HG03457 (cell line): ENCODE results near the gene PNCK.

ENCODE experiments used
- ATAC-seq: cut with Tn5 transposase; IDR thresholded peaks from one replicate; pipeline ENCODE4 v1.9.1; 2021; ENCODE audit warnings: moderate number of reproducible peaks; ENCODE audit not compliant: unreplicated experiment

Gene PNCK

DNA sequence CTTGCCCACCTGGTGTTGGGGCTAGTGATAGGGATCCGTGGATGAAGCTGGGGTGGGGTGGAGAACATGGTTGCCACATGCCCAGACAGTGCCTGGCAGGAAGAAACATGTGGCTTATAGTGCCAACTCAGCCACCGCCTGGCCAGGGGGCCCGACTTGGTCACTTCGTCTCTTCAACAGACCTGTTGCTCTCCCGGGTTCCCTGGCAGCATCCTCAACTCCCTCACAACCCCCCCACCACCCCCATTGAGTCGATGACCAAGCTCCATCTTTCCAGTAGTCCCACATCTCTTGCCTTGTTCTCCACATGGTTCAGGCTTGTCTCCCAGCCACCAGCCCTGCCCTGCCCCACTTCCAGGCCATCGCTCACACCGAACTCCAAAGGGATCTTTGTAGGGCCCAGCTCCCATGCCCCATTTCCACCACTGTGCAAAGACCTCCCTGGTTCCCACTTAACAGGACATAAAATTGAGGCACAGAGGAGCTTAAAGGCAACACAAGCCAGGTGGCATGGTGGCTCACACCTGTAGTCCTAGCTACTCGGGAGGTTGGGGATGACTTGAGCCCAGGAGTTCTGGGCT lies 7.8 kb downstream of the PNCK start:
- ATAC-seq, result no peak

DNA sequence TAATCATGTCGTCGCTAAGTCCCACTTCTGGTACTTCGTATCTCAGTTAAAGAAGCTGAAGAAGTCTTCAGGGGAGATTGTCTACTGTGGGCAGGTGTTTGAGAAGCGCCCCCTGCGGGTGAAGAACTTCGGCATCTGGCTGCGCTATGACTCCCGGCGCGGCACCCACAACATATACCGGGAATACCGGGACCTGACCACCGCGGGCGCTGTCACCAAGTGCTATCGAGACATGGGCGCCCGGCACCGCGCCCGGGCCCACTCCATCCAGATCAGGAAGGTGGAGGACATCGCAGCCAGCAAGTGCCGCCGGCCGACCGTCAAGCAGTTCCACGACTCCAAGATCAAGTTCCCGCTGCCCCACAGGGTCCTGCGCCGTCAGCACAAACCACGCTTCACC lies 11.3 kb downstream of the PNCK start:
- no peak for ATAC-seq

DNA sequence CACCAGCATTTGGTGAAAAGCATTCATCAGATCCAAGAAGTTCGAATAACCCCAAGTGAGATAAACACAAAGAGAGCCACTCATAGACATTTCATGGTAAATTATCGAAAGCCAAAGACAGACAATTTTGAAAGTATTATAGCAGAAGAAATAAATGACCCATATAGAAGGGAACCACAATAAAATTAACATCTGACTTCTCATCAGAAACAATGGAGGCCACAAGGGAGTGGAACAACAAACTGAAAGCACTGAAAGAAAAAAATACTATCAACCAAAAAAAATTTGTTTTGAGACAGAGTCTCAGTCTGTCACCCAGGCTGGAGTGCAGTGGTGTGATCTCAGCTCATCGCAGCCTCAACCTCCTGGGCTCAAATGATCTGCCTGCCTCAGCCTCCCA lies 14.3 kb downstream of the PNCK start:
- no peak for ATAC-seq

DNA sequence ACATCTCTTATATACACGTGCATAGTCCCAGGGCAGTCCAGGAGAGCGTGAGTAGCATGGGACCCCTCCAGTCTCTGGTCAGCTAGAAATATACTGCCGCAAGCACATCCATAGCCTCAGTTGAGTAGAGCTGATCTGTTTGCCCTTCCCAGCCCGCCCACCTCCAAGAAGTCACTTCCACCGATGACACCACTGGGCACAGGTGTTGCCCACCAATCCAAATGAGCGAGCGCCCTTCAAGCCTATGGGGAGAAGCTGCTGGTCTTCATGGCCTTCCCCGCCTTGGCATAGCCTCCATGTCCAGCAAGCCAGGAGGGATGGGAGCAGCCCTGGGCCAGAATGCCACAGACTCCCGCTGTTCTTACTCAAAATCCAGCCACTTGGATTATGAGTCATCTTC lies 16.5 kb downstream of the PNCK start:
- ATAC-seq, result no peak

DNA sequence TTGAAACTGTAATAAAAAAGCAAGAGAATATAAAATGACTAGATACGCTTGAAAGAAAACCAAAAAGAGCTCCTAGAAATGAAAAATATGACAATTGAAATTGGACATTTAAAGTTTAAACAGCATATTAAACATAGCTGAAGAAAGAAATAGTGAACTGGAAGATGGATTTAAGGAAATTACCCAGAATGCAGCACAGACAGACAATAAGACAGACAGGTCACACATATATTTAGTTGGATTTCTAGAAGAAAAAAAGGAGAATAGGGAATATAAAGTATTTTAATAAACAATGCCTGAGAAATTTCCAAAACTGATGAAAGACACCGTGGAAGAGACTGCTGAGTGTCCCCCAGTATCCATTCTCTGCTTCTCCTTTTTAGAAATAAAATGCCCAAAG lies 20.1 kb downstream of the PNCK start:
- no peak for ATAC-seq

DNA sequence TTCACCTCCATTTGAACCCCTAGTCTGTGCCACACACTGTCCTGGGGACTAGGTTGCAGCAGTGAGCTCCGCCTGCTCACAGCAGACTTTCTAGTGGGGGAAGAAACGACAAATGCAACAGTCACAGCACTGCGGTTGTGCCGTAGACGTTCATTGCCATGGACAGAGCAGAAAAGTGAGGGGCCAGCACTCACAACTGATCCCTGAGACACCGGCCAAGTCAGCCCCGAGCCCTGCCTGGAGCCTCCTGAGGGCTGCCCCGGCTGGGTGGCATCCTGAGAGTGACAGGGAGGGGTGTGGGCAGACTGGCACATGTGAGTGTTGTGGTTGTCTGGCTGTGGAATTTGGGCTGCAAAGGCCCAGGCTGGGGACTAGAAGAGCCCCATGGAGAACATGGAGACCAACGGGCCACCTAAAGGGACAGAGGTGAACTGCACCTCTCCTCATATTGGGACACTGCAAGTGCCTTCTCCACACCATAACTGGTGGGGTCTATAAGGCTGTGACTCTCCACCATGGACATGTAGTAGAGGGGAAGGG lies 22.0 kb downstream of the PNCK start:
- ATAC-seq, result no peak

DNA sequence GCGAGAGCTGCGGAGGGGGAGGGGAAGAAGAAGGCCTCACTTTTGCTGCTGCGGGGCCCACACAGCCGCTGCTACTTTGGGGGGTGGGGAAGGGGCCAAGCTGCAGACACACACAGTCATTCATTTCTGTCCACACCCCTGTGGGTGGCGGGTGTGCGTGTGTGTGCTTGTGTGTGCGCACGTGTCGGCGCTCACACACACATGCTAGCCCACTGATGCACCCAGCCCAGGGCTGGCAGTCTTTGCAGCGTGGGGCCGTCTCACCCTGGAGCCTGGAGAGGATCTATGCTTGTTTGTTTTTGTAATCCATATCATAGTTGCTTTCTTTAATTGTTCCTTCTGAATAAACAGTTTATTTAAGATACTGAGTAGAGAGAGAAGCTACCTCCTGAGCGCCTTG lies 22.7 kb downstream of the PNCK start:
- no peak for ATAC-seq

DNA sequence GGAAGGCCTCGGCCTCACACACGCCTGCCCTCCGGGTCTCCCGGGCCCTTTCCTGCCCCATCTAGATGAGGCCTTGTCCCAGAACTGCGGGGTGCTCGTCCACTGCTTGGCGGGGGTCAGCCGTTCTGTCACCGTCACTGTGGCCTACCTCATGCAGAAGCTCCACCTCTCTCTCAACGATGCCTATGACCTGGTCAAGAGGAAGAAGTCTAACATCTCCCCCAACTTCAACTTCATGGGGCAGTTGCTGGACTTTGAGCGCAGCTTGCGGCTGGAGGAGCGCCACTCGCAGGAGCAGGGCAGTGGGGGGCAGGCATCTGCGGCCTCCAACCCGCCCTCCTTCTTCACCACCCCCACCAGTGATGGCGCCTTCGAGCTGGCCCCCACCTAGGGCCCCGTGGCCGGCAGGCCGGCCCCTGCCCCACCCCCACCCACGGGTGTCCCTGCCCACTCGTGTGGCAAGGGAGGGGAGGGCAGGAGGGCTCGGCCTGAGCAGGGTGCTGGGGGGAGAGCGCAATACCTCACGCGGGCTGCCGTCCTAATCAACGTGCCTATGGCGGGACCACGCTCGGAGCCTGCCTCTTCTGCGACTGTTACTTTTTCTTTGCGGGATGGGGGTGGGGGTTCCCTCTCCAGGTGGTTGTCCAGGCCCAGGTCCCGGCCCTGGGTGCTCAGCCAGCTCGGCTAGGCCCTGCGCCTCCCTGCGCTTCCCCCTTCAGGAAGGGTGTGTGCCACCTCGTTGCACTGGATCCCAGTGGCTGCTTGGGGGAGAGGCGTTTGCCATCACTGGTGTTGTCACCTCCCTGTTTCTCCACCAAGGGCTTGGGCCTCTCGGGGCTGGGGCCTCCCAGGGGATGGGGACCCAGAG lies 23.5 kb downstream of the PNCK start:
- no peak for ATAC-seq

DNA sequence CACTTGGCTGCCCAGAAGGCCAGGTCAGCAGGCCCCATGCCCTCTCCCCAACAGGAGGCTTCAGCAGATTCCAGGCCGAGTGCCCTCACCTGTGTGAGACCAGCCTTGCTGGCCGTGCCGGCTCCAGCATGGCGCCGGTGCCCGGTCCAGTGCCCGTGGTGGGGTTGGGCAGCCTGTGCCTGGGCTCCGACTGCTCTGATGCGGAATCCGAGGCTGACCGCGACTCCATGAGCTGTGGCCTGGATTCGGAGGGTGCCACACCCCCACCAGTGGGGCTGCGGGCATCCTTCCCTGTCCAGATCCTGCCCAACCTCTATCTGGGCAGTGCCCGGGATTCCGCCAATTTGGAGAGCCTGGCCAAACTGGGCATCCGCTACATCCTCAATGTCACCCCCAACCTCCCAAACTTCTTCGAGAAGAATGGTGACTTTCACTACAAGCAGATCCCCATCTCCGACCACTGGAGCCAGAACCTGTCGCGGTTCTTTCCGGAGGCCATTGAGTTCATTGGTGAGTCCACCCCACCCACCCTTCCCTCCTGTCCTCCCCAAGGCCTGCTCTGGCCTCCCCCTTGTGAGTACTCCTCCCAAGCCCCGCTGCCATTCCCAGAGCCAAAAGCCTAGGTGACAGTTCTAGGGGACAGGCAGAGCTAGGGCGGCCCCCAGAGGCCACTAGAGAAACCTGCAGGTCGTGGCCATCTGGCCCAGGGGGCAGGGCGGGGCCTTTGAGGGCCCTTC lies 24.3 kb downstream of the PNCK start:
- no peak for ATAC-seq

DNA sequence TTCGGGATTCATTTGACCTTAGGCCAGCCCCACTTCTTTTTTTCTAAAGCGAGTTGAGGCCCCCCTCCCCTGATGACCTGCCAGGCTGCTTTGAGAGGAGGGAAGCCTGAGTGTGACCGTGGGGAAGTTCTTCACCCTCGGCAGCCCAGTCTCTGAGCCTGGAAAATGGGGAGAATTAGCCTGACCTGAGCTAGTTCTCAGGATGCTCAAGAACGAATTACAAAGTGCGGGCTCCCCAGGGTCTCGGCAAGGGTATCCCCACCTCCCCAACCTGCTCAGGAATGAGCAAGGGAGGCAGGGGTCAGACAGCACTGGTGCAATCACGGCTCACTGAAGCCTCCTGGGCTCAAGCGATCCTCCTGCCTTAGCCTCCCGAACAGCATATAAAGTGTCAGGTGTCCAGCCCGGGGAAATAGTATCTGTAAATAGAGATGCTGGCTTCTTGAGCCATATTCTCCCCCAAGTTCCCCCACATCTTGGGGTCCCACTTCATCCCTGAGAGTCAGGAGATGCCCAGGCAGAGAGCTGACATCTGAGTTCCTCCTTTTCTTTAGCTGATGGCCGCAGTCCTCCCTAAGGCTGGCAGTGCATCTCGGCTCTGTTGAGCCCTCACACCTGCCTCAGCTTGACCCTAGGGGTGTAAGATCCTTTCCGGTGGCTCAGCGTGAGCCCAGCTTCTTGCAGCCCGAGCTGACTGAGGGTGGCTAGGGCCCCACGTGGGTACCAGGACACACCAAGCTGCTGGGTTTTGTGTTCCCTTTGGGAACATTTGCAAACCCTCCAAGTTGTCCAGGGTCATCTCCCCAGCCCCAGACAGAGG lies 25.0 kb downstream of the PNCK start:
- ATAC-seq, result no peak

DNA sequence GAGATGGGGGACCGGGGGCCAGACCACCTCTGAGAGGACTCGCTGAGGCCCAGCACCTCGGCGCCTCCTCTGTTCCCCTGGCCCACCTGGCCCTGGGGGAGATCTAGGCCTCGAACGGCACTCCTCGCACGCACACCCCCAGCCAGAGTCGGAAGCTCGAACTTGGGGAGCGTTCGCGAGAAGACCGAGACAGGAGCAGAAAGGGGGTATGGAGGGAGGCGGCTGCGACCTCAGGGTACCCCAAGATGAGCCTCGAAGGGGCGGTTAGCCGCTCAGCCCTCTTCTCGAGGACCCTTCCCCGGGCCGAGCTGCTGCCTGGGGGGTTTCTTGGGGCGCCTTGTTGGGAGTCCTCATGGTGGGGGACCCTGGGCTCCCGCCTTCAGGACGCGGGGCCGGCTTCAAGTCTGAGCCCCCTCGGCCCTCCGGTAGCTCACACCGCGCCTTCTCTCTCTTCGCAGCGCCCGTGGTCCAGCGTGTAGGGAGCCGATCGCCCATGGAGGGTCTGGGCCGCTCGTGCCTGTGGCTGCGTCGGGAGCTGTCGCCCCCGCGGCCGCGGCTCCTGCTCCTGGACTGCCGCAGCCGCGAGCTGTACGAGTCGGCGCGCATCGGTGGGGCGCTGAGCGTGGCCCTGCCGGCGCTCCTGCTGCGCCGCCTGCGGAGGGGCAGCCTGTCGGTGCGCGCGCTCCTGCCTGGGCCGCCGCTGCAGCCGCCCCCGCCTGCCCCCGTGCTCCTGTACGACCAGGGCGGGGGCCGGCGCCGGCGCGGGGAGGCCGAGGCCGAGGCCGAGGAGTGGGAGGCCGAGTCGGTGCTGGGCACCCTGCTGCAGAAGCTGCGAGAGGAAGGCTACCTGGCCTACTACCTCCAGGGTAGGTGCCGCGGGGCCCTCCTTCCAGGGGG lies 25.9 kb downstream of the PNCK start:
- no peak for ATAC-seq

DNA sequence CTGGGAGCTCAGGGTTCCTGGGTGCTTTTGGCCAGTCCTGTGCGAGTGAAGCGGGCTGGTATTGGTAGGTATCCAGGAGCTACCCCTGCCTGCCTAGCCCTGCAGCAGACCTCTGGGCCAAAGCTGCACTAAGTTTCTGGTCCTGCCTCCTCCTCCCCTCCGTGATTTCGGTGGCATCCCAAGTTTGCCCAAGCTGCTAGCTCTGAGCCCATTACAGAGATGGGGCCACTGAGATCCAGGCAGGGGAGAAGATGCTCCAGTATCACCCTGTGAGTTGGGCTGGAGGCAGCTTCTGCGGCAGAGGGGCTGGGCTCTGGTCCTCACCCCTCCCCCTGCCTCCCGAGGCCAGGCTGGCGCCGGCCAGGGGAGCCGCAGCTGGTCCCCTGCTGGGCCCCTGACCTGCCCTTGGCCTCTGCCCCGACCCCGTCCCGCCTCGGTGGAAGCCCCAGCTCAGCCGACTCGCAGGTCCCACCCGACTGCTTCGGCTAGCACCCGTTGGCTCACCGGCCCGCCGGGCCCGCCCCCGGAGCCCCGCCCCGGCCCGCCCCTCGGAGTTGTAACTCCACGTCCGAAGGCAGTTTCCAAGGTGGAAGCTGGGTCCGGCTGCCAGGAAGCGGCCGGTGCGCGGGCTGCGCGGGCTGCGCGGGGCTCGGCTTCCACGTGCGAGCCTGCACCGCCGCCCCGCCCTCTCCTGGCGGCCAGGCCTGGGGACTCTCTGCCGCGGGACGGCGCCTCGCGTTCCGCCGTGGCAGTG lies 26.8 kb downstream of the PNCK start, which contains the start of gene DUSP9:
DUSP9 (plus strand) TSS at position 584 of the 754 bp plus-strand sequence. CDS start 751 bp downstream, outside the sequence.
- no peak for ATAC-seq

DNA sequence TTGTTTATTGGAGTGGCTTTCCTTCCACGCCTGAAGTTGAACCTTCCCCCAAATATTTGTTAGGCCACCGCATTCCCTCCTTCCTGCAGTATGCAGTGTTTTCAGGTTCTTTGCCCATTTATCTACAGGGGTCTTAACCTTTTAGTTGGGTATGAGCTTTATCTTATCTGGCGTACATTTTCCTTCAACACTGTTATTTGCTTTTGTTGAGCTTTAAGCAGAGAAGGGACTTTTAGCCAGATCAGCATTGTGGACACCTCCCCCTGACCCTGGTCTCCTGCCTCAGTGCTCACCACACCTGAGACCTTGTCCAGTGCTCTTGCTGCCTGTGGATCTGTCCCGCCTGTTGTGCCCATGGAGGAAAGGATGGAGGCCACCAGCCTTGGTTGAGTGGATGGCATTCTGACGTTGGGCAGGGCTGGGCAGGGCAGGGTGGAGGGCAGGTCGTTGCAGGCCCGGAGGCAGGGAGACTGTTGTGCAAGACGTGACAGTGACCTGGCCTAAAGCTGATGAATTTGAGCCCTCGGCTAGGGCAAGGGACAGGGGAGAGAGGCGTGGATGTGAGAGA lies 27.6 kb downstream of the PNCK start:
- no peak for ATAC-seq

DNA sequence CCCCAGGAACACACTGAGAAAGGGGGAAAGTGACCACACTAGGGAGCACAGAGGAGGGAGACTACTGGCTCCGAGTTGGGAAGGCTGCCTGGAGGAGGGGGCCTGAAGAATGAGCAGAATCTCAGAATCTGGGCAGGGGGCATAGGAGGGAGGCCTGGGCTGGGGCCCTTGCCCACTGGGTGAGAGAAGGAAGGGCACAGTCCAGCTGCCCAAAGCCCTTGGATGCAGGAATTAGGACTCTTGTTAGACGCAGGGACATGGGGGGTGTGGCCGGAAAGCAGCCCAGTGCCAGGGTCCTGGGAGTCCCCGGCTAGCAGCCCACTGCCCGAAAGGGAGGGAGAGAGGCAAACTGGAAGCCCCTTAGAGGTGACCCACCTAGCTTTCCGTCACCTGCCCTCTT lies 28.5 kb downstream of the PNCK start:
- ATAC-seq, result no peak

DNA sequence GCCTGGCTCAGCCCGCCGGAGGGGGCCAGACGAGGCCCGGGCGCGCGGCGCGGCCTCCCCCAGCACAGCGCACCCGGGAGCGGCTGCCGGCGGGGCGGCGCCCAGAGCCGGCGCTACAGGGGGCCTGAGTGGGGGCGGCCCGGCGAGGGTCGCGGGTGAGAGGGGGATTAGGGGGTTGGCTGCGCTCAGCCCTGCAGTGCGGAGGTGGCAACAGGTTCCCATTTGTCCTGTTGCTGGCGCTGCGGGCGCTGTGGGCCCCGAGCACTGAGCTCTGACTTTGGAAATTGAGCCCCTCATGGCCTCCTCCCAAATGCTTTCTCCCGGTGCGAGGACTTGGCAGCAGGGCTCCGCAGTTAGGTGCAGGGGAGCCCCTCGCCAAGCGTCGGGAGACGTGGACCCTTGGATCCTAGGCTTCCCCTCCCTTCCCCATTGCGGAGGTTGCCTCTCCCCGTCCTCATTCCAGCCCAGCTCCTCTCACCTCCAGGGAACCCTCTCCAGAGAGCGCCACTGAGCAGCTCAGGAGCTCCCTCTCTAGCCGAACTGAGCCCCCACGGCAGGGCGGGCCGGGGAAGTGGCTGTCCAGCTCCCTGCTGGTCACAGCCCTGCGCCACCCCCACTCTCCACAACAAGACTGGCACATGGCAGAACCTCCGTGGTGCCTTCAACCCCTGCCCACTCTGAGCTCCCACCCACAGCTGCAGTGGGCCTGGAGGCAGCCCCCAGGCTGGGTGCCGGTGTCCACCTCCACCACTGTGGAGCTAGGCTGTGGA lies 29.1 kb downstream of the PNCK start:
- no peak for ATAC-seq

DNA sequence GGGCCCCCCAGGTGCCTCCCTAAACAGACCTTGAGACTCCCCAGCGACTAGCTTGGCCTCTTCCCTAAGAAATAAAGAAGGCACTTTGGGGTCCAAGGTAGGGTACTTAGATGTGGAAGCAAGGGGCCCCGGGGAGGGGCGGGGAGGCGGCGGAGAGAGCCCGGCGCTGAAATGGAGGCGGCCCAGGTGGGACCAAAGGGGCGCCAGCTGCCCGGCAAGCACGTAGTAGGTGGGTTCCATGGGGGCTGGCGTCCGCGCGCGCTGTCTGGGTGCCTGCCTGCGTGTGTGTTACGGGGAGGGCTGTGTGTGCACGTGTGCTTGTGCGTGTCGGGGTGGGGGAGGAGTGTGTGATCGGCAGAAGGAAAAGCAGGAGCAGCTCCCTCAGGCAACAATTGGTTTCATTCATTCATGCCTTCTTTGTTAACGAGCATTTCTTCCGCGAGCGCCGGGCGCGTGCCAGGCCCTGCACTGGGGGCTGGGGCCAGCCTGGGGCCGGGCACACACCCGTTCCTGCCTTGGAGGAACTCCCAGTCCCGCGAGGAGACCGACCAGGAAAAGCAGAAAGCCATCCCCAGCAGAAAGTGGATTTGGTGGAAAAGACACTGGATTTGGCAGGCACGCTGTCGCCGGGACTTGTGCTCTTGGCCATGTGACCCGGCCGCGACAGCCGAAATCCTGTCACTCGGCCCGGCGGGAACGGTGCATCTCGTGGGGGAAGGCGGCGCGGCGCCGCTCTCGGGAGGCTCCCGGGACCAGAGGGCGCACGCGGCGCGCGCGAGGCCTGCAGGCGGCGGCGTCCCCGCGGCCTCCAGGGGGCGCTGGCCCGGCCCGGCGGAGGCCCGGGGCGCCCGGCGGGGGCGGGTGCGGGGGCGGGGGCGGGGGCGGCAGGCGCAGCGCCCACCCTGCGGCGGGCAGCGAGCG lies 29.9 kb downstream of the PNCK start:
- ATAC-seq, result no peak
